ENCODE results near the gene ATR. TPM values are rescaled to one million over a fixed set of nuclear protein-coding genes. Genes with fewer than 3 reads are reported as not detected.
"Not testable (repeated sequence)": the region's sequence is repeated elsewhere in the genome, so short reads cannot be mapped to it uniquely, and the experiment has no call there.

The ATR gene
- total RNA-seq, 4 donors from 2014 or later, result 13.1 to 26.8 (median 20.4) TPM

- ATAC-seq, result peak; percentile 37
- 0 to 1% methylated on average over 14 to 20 of the region's 35 CpGs for WGBS, 2 donors (ENCODE audit: low coverage in 1 of 2)
- peaks cover 4 to 52% (median 7%) of the 10 kb centered on the region in 3 donors for H3K4me1 ChIP-seq
- H3K27ac ChIP-seq, result peak overlapping the region; percentile 92 to 99 (median 96)
- no peak for TF ChIP-seq POLR2A (IDR thresholded peaks at IDR 0.05)
- TF ChIP-seq CTCF (IDR thresholded peaks at IDR 0.05), result no peak
- H3K4me3 ChIP-seq, result peak overlapping the region; percentile 72 to 77
- H3K9me3 ChIP-seq, result no peaks in the 10 kb centered on the region
- no peaks in the 10 kb centered on the region for H3K27me3 ChIP-seq
- H3K36me3 ChIP-seq, result peaks cover 0 to 17% of the 10 kb centered on the region in 2 donors
Observed at GRCh38 chr3:142447301-142447851, 131.2 kb downstream of the ATR start.

- TF ChIP-seq POLR2AphosphoS5 (IDR thresholded peaks at IDR 0.05) (no peak), EP300 (IDR thresholded peaks at IDR 0.05) (no peak), POLR2A (IDR thresholded peaks at IDR 0.05) (no peak), CTCF (IDR thresholded peaks at IDR 0.05) (no peak)
- WGBS, 2 donors (ENCODE audit: low coverage in 1 of 2), result 78 to 83% methylated on average over 6 of the region's 6 CpGs
- Histone ChIP-seq H3K27me3 (no peaks in the 10 kb centered on the region), H3K9me3 (no peaks in the 10 kb centered on the region), H3K27ac (no peak overlapping the region), H3K4me3 (no peak overlapping the region), H3K4me1 (peaks cover 4 to 64% (median 7%) of the 10 kb centered on the region in 3 donors), H3K36me3 (peaks cover 0 to 3% of the 10 kb centered on the region in 2 donors)
- no peak for ATAC-seq
Observed at GRCh38 chr3:142445816-142446254, 132.7 kb downstream of the ATR start.

DNA sequence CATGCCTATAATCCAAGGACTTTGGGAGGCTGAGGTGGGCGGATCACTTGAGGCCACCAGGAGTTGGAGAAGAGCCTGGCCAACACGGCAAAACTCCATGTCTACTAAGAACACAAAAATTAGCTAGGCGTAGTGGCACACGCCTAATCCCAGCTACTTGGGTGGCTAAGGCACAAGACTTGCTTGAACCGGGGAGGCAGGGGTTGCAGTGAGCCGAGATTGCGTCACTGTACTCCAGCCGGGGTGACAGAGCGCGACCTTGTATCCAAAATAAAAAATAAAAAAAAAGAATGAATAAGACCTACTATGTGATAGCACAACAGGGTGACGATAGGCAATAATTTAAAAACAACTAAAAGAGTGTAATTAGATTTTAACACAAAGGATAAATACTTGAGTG, 134.2 kb downstream of the ATR start:
- TF ChIP-seq POLR2AphosphoS5 (IDR thresholded peaks at IDR 0.05) (no peak), CTCF (IDR thresholded peaks at IDR 0.05) (no peak), POLR2A (IDR thresholded peaks at IDR 0.05) (no peak), EP300 (IDR thresholded peaks at IDR 0.05) (no peak)
- Histone ChIP-seq H3K27me3 (no peaks in the 10 kb centered on the region), H3K4me3 (no peak overlapping the region), H3K9me3 (no peaks in the 10 kb centered on the region), H3K36me3 (no peaks in the 10 kb centered on the region), H3K4me1 (peaks cover 4 to 64% (median 7%) of the 10 kb centered on the region in 3 donors), H3K27ac (no peak overlapping the region)
- no peak for ATAC-seq
- WGBS, 2 donors (ENCODE audit: low coverage in 1 of 2), result 93 to 97% methylated on average over 1 to 11 of the region's 11 CpGs

- H3K27me3 ChIP-seq, H3K36me3 ChIP-seq, ATAC-seq, H3K27ac ChIP-seq, H3K9me3 ChIP-seq, H3K4me3 ChIP-seq: not testable (repeated sequence)
- 94 to 98% methylated on average over 3 to 7 of the region's 12 CpGs for WGBS, 2 donors (ENCODE audit: low coverage in 1 of 2)
- peaks cover 4 to 56% (median 7%) of the 10 kb centered on the region in 3 donors for H3K4me1 ChIP-seq
Observed at GRCh38 chr3:142443060-142443459, 135.5 kb downstream of the ATR start.

GRCh38 chr3:142439499-142440220, 138.9 kb downstream of the ATR start:
- H3K4me3 ChIP-seq, H3K27me3 ChIP-seq, ATAC-seq, H3K27ac ChIP-seq, H3K9me3 ChIP-seq: not testable (repeated sequence)
- H3K4me1 ChIP-seq, result peaks cover 0 to 34% (median 0%) of the 10 kb centered on the region in 3 donors
- H3K36me3 ChIP-seq, result peaks cover 0 to 12% of the 10 kb centered on the region in 2 donors
- WGBS, 2 donors (ENCODE audit: low coverage in 1 of 2), result 88 to 91% methylated on average over 7 to 10 of the region's 15 CpGs

DNA sequence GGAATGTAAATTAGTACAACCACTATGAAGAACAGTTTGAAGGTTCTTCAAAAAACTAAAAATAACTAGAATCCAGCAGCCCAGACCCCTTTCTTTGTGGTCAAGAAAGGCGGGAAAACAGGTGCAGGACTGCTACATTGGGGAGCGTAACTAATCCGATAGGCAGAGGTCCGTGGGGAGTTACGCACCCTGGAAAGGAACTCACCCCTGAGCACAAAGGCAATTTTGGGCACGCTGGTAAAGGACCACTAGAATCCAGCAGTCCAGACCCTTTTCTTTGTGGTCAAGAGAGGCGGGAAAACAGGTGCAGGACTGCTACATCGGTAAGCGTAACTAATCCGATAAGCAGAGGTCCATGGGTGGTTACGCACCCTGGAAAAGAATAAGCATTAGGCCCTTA, 140.4 kb downstream of the ATR start:
- 100% methylated on average over 2 to 9 of the region's 11 CpGs for WGBS, 2 donors (ENCODE audit: low coverage in 1 of 2)
- peaks cover 0 to 14% of the 10 kb centered on the region in 2 donors for H3K36me3 ChIP-seq
- H3K4me1 ChIP-seq, result peaks cover 0 to 19% (median 0%) of the 10 kb centered on the region in 3 donors
- not testable (repeated sequence) for H3K27me3 ChIP-seq, H3K9me3 ChIP-seq, ATAC-seq, H3K27ac ChIP-seq, H3K4me3 ChIP-seq
